Measurements from ENCODE around the gene LIX1L.
"Not testable (repeated sequence)": the region's sequence is repeated elsewhere in the genome, so short reads cannot be mapped to it uniquely, and the experiment has no call there.

The LIX1L gene

DNA sequence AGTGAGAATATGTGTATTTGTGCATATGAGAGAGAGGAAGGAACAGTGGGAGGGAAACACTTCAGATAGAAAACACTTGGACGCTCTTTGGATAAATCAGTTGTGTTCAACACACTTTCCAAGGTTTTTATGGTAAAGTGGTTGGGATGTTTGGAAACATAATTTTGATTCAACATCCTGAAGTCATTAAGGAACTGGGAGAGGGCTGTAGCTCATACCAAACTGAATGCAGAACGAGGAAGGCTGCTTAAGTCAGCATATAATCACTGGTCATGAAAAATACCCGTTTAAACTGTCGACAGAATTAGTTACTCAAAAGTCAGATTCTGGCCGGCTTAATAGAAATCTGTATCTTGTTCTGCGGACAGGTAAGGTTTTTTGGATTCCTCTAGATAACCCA is 14.9 kb downstream of the LIX1L start:
- no peak for TF ChIP-seq CTCF (IDR thresholded peaks at IDR 0.05; ENCODE audit: low read depth, low read length, missing control alignments)
- Histone ChIP-seq H3K27ac (no peak overlapping the region), H3K27me3 (replicated peaks) (no peaks in the 10 kb centered on the region), H3K36me3 (replicated peaks) (peaks cover 12% of the 10 kb centered on the region), H3K4me3 (ENCODE audit: low read depth, low read length) (no peak overlapping the region)
- DNase-seq = no peak
- in situ Hi-C loops (cut with HindIII; ENCODE audit: low pct_ligation_motif_present, low sequenced_read_pairs) = no loop called here

DNA sequence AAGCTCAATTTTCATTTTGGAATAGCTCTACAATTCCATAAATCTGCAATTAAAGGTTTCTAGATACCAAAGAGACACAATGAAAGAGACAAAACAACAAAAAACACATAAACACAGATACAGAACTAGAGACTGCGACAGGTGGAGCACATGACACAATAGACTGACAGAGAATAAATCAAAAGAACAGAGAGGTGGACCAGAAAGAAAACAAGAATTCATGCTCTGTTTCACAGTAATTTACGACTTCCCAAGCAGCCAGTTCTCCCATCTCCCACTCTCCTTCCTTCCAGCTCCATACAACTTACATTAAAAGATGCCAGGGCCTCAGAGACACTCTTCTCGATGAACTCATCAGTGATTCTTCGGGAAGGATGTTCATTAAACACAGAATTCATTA is 15.4 kb downstream of the LIX1L start:
- Histone ChIP-seq H3K4me3 (ENCODE audit: low read depth, low read length) (no peak overlapping the region), H3K27ac (no peak overlapping the region), H3K36me3 (replicated peaks) (peaks cover 13% of the 10 kb centered on the region), H3K27me3 (replicated peaks) (no peaks in the 10 kb centered on the region)
- in situ Hi-C loops (cut with HindIII; ENCODE audit: low pct_ligation_motif_present, low sequenced_read_pairs) = no loop called here
- DNase-seq = no peak
- TF ChIP-seq CTCF (IDR thresholded peaks at IDR 0.05; ENCODE audit: low read depth, low read length, missing control alignments) = no peak

GRCh38 chr1:145937436-145937835 is 20.4 kb downstream of the LIX1L start:
- H3K36me3 ChIP-seq (replicated peaks) = peaks cover 31% of the 10 kb centered on the region
- no peak for DNase-seq
- in situ Hi-C loops (cut with HindIII; ENCODE audit: low pct_ligation_motif_present, low sequenced_read_pairs) = no loop called here
- H3K27ac ChIP-seq = no peak overlapping the region
- TF ChIP-seq CTCF (IDR thresholded peaks at IDR 0.05; ENCODE audit: low read depth, low read length, missing control alignments) = no peak
- no peak overlapping the region for H3K4me3 ChIP-seq (ENCODE audit: low read depth, low read length)
- no peaks in the 10 kb centered on the region for H3K27me3 ChIP-seq (replicated peaks)

GRCh38 chr1:145936247-145936646 is 21.6 kb downstream of the LIX1L start:
- in situ Hi-C loops (cut with HindIII; ENCODE audit: low pct_ligation_motif_present, low sequenced_read_pairs) = no loop called here
- H3K27ac ChIP-seq = no peak overlapping the region
- no peak for TF ChIP-seq CTCF (IDR thresholded peaks at IDR 0.05; ENCODE audit: low read depth, low read length, missing control alignments)

DNA sequence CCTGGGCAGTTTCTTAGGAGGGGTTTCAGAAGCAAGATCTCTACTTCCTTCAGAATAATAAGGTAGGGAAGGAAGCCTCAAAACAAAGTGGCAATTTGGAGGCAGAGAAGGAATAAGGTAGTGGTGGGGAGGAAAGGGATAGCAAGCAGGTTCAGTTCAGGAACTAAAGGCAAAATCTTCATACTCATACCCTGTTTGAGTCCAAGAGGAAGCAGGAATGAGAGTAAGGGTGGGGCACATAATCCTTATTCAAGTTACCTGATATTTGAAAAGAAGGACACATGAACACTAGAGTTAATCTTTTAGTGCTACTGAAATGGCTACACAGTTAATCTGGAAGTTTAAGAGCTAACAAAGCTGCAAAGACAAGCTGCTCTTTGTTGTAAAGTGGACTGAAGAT is 22.1 kb downstream of the LIX1L start:
- TF ChIP-seq CTCF (IDR thresholded peaks at IDR 0.05; ENCODE audit: low read depth, low read length, missing control alignments) = no peak
- Histone ChIP-seq H3K27ac (no peak overlapping the region), H3K36me3 (replicated peaks) (peaks cover 30% of the 10 kb centered on the region), H3K27me3 (replicated peaks) (no peaks in the 10 kb centered on the region), H3K4me3 (ENCODE audit: low read depth, low read length) (no peak overlapping the region)
- no peak for DNase-seq
- in situ Hi-C loops (cut with HindIII; ENCODE audit: low pct_ligation_motif_present, low sequenced_read_pairs) = no loop called here

More at GRCh38 chr1:145936247-145936646, 21.6 kb downstream of the LIX1L start:
- no peak for DNase-seq
- H3K27me3 ChIP-seq (replicated peaks) = no peaks in the 10 kb centered on the region
- H3K4me3 ChIP-seq (ENCODE audit: low read depth, low read length) = no peak overlapping the region
- peaks cover 32% of the 10 kb centered on the region for H3K36me3 ChIP-seq (replicated peaks)

- H3K27me3 ChIP-seq (replicated peaks); DNase-seq; in situ Hi-C loops (cut with HindIII; ENCODE audit: low pct_ligation_motif_present, low sequenced_read_pairs); H3K4me3 ChIP-seq (ENCODE audit: low read depth, low read length); H3K27ac ChIP-seq: not testable (repeated sequence)
- peaks cover 30% of the 10 kb centered on the region for H3K36me3 ChIP-seq (replicated peaks)
Measured at GRCh38 chr1:145932522-145933009, 25.3 kb downstream of the LIX1L start.

Data from brain microvascular endothelial cell (primary cell).